ENCODE data around the gene TNFRSF1A.

GRCh38 chr12:6364044-6364374 is 22.1 kb upstream of the TNFRSF1A start:
- TF ChIP-seq CTCF (conservative IDR thresholded peaks at IDR 0.05; ENCODE audit: low read depth, low read length) (no peak), EZH2 (IDR thresholded peaks at IDR 0.05; ENCODE audit: low read length, unreplicated experiment) (no peak), EZH2phosphoT487 (IDR thresholded peaks at IDR 0.05; ENCODE audit: borderline replicate concordance, low read length) (no peak)
